ENCODE data around the gene GPR18. TPM values are rescaled to one million over a fixed set of nuclear protein-coding genes. Genes with fewer than 3 reads are reported as not detected.

GPR18 gene
- total and polyA plus RNA-seq, 9 of the 15 experiments (the other 6 are each of a cell fraction or from before 2014, with no cell fraction given): 0.75 TPM; not detected in 8

DNA sequence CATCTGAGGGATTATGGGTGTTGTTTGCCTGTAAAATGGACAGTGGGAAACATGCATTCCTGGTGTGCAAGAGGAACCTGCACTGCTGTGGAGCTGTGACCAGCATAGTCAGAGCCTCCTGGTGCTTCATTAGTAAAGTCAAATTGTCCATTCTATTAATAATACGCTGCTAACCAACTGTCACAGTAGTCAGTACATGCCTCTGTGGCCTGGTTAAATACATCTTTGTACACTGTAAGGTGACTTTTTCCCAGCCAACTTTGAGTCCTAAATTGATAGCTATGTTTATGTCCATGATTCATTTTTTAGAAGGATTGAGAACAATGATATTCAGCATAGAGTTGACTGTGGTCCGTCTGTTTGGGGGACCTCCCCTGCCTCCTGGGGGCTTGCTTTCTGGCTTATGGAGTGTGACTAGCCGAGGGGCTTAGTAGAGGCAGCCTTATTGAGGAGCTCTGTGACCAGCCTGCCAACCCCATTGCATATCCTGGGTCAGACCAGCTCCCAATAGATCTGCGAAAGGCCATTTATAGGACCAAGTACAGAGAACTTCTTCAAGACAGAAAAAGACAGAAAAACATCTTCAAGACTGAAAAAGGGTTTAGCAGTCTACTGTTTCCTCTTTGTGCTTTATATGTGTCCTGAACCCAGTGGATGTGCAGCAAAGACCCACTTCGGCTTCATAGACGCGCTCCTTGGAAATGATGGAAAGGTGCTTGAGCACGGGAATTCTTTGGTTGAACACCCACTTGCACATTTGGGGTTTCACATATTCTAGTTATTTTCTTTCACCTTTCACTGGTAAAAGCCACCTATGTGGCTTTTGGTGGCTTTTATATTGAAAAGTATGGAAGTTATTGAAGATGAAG, 44.7 kb upstream of the GPR18 start:
- ChIA-PET POLR2A (interaction anchor here (0.6 to 1.0 kb wide), 2 partner anchors 9 to 1215 kb away, joined by 3 to 5 read pairs; no protein-coding TSS in a partner anchor), CTCF (ENCODE audit: low intra/inter-chr PET ratio) (no interaction called here)
- no peak overlapping the region for H3K4me3 ChIP-seq
- H4K20me1 ChIP-seq (replicated peaks; ENCODE audit: control insufficient read depth, insufficient read depth, low read length): no peaks in the 10 kb centered on the region
- no peak overlapping the region for H3K27ac ChIP-seq (ENCODE audit: extremely low read depth, low read depth, low read length)
- intact Hi-C loops (cut with micrococcal nuclease): no loop called here
- ATAC-seq (no peak), FAIRE-seq (no peak), DNase-seq (ENCODE audit: extremely low read depth in 1 of 4, low spot score in 3 of 4) (no peak)
- H3K27me3 ChIP-seq (ENCODE audit: control insufficient read depth in 2 of 2, insufficient read depth in 2 of 2, low read length in 2 of 2): no peaks in the 10 kb centered on the region
- H3K4me1 ChIP-seq (replicated peaks in 1 of 2; ENCODE audit: control insufficient read depth in 2 of 2, insufficient read depth in 2 of 2, low read length in 2 of 2): peaks cover 3 to 11% of the 10 kb centered on the region in 2 experiments; a peak in 4 of 5 replicates
- H3K4me2 ChIP-seq (ENCODE audit: insufficient read depth, low read length): no peak overlapping the region
- H3K9me1 ChIP-seq (ENCODE audit: control insufficient read depth, insufficient read depth, low read length): no peaks in the 10 kb centered on the region
- in situ Hi-C loops (cut with MboI): no loop called here
- peaks cover 14% of the 10 kb centered on the region; the same call in 1 of the 3 replicates for H3K36me3 ChIP-seq (ENCODE audit: control insufficient read depth, insufficient read depth, low read length)
- no peaks in the 10 kb centered on the region for H3K9me3 ChIP-seq (replicated peaks; ENCODE audit: control insufficient read depth, insufficient read depth, low read depth, low read length)
- no TSS peak for BruUV-seq (replicated peaks)
- H3K9ac ChIP-seq (ENCODE audit: insufficient read depth in 1 of 2, low read depth in 2 of 2, low read length in 2 of 2): no peak overlapping the region
- H3K79me2 ChIP-seq (ENCODE audit: control insufficient read depth, insufficient read depth, low read length): peaks cover 33% of the 10 kb centered on the region
- no peak overlapping the region for H2AFZ ChIP-seq (ENCODE audit: low read depth, low read length)
- 78% methylated on average over 4 of the region's 8 CpGs for WGBS (ENCODE audit: insufficient coverage, low coverage, missing lambda C conversion rate)
- no peak for TF ChIP-seq PHB (CRISPR knock-in tag; IDR thresholded peaks at IDR 0.05)
- TF ChIP-seq, protein P1, sequence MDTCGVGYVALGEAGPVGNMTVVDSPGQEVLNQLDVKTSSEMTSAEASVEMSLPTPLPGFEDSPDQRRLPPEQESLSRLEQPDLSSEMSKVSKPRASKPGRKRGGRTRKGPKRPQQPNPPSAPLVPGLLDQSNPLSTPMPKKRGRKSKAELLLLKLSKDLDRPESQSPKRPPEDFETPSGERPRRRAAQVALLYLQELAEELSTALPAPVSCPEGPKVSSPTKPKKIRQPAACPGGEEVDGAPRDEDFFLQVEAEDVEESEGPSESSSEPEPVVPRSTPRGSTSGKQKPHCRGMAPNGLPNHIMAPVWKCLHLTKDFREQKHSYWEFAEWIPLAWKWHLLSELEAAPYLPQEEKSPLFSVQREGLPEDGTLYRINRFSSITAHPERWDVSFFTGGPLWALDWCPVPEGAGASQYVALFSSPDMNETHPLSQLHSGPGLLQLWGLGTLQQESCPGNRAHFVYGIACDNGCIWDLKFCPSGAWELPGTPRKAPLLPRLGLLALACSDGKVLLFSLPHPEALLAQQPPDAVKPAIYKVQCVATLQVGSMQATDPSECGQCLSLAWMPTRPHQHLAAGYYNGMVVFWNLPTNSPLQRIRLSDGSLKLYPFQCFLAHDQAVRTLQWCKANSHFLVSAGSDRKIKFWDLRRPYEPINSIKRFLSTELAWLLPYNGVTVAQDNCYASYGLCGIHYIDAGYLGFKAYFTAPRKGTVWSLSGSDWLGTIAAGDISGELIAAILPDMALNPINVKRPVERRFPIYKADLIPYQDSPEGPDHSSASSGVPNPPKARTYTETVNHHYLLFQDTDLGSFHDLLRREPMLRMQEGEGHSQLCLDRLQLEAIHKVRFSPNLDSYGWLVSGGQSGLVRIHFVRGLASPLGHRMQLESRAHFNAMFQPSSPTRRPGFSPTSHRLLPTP (IDR thresholded peaks at IDR 0.05; ENCODE audit: borderline replicate concordance, extremely low read depth, insufficient read length): no peak
- no peak for TF ChIP-seq ZNF134 (CRISPR knock-in tag; conservative IDR thresholded peaks at IDR 0.05)
- TF ChIP-seq HMG20B (CRISPR knock-in tag; IDR thresholded peaks at IDR 0.05): no peak
- no peak for TF ChIP-seq WHSC1 (IDR thresholded peaks at IDR 0.05; ENCODE audit: low read length)
- no peak for TF ChIP-seq ZC3H4 (CRISPR knock-in tag; IDR thresholded peaks at IDR 0.05; ENCODE audit: borderline replicate concordance)
- TF ChIP-seq, protein P2, sequence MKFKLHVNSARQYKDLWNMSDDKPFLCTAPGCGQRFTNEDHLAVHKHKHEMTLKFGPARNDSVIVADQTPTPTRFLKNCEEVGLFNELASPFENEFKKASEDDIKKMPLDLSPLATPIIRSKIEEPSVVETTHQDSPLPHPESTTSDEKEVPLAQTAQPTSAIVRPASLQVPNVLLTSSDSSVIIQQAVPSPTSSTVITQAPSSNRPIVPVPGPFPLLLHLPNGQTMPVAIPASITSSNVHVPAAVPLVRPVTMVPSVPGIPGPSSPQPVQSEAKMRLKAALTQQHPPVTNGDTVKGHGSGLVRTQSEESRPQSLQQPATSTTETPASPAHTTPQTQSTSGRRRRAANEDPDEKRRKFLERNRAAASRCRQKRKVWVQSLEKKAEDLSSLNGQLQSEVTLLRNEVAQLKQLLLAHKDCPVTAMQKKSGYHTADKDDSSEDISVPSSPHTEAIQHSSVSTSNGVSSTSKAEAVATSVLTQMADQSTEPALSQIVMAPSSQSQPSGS (CRISPR knock-in tag; IDR thresholded peaks at IDR 0.05): no peak
- no peak for TF ChIP-seq ZNF324 (CRISPR knock-in tag; IDR thresholded peaks at IDR 0.05)
- no peak for TF ChIP-seq ESRRA (IDR thresholded peaks at IDR 0.05; ENCODE audit: borderline replicate concordance, low read depth)
- no peak for TF ChIP-seq ZNF12 (CRISPR knock-in tag; IDR thresholded peaks at IDR 0.05)
- no peak for TF ChIP-seq ZNF347 (CRISPR knock-in tag; IDR thresholded peaks at IDR 0.05; ENCODE audit: low read depth)
- no peak for TF ChIP-seq BCOR (IDR thresholded peaks at IDR 0.05)
- TF ChIP-seq ZC3H8 (IDR thresholded peaks at IDR 0.05): no peak
- no peak for TF ChIP-seq ZNF431 (CRISPR knock-in tag; IDR thresholded peaks at IDR 0.05)
- no peak for TF ChIP-seq ZNF79 (CRISPR knock-in tag; IDR thresholded peaks at IDR 0.05; ENCODE audit: low read depth)
- TF ChIP-seq, protein P3, sequence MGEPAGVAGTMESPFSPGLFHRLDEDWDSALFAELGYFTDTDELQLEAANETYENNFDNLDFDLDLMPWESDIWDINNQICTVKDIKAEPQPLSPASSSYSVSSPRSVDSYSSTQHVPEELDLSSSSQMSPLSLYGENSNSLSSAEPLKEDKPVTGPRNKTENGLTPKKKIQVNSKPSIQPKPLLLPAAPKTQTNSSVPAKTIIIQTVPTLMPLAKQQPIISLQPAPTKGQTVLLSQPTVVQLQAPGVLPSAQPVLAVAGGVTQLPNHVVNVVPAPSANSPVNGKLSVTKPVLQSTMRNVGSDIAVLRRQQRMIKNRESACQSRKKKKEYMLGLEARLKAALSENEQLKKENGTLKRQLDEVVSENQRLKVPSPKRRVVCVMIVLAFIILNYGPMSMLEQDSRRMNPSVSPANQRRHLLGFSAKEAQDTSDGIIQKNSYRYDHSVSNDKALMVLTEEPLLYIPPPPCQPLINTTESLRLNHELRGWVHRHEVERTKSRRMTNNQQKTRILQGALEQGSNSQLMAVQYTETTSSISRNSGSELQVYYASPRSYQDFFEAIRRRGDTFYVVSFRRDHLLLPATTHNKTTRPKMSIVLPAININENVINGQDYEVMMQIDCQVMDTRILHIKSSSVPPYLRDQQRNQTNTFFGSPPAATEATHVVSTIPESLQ (CRISPR knock-in tag; IDR thresholded peaks at IDR 0.05): no peak
- no peak for TF ChIP-seq ZNF212 (CRISPR knock-in tag; IDR thresholded peaks at IDR 0.05)
- no peak for TF ChIP-seq CXXC5 (CRISPR knock-in tag; IDR thresholded peaks at IDR 0.05)
